Thymus (tissue), 11 donors: ENCODE data around the gene HIVEP3. TPM values are rescaled to one million over a fixed set of nuclear protein-coding genes. Genes with fewer than 3 reads are reported as not detected.
"Not testable (repeated sequence)": the region's sequence is repeated elsewhere in the genome, so short reads cannot be mapped to it uniquely, and the experiment has no call there.

ENCODE experiments used
- DNase-seq, 9 donors: peaks; one replicate each; pipeline ENCODE4 v3.0.0-alpha.2; 2013; ENCODE audit warnings: low spot score in 9 of 9, low read depth in 6 of 9, missing footprints in 1 of 9
- H3K27ac ChIP-seq, 2 donors: one replicate each; pipeline ENCODE4 v1.5.1; 2013; ENCODE audit warnings: control low read depth in 1 of 2, low read depth in 1 of 2, low read length in 1 of 2, mild to moderate bottlenecking in 1 of 2, moderate library complexity in 1 of 2
- H3K27me3 ChIP-seq, 2 donors: one replicate each; pipeline ENCODE4 v1.5.1; 2013; ENCODE audit warnings: low read length in 1 of 2; ENCODE audit not compliant: control insufficient read depth in 2 of 2, insufficient read depth in 1 of 2
- H3K36me3 ChIP-seq, 2 donors: one replicate each; pipeline ENCODE4 v1.5.1; 2013; ENCODE audit warnings: low read length in 1 of 2, mild to moderate bottlenecking in 1 of 2, moderate library complexity in 1 of 2; ENCODE audit not compliant: control insufficient read depth in 2 of 2, insufficient read depth in 2 of 2
- H3K4me1 ChIP-seq, 2 donors: one replicate each; pipeline ENCODE4 v1.5.1; 2013; ENCODE audit warnings: low read length in 2 of 2; ENCODE audit not compliant: control insufficient read depth in 2 of 2, insufficient read depth in 2 of 2
- H3K4me3 ChIP-seq, 2 donors: one replicate each; pipeline ENCODE4 v1.5.1; 2013; ENCODE audit warnings: low read length in 2 of 2, control low read depth in 1 of 2, mild to moderate bottlenecking in 1 of 2
- H3K9me3 ChIP-seq, 2 donors: one replicate each; pipeline ENCODE4 v1.5.1; 2013; ENCODE audit warnings: low read length in 1 of 2, mild to moderate bottlenecking in 1 of 2; ENCODE audit not compliant: control insufficient read depth in 2 of 2, insufficient read depth in 1 of 2
- WGBS: extraction: QIAGEN DNeasy Blood & Tissue Kit; methylation state at CpG from one replicate; pipeline ENCODE4 v1.1.7; 2013; 5-methylcytosine and 5-hydroxymethylcytosine counted together
- polyA plus RNA-seq: library from polyadenylated mRNA; stranded (reverse); fragments of 200-250 nt; gene quantifications from one replicate; pipeline ENCODE4 v1.2.3, GENCODE V29; 2013
- total RNA-seq: library from RNA; stranded (reverse); fragments of 120-200 nt; gene quantifications from one replicate; pipeline ENCODE4 v1.2.4, GENCODE V29; 2013
- donor health status: healthy.

The HIVEP3 gene
- total and polyA plus RNA-seq, 2 donors = 6.7 to 12.1 TPM

- H3K27me3 ChIP-seq = no peaks in the 10 kb centered on the region
- WGBS = 98% methylated on average over 1 of the region's 1 CpG
- H3K4me3 ChIP-seq = no peak overlapping the region
- no peak overlapping the region for H3K27ac ChIP-seq
- no peaks in the 10 kb centered on the region for H3K36me3 ChIP-seq
- no peaks in the 10 kb centered on the region for H3K4me1 ChIP-seq
- no peak for DNase-seq
- no peaks in the 10 kb centered on the region for H3K9me3 ChIP-seq
These were observed 14.4 kb upstream of the HIVEP3 start for GRCh38 chr1:41933106-41933505.

- Histone ChIP-seq H3K27ac (no peak overlapping the region), H3K4me1 (no peaks in the 10 kb centered on the region), H3K9me3 (no peaks in the 10 kb centered on the region), H3K4me3 (no peak overlapping the region), H3K36me3 (no peaks in the 10 kb centered on the region), H3K27me3 (no peaks in the 10 kb centered on the region)
- no peak for DNase-seq
- 95% methylated on average over 3 of the region's 3 CpGs for WGBS
These were observed 12.9 kb upstream of the HIVEP3 start for GRCh38 chr1:41931578-41931977.

DNA sequence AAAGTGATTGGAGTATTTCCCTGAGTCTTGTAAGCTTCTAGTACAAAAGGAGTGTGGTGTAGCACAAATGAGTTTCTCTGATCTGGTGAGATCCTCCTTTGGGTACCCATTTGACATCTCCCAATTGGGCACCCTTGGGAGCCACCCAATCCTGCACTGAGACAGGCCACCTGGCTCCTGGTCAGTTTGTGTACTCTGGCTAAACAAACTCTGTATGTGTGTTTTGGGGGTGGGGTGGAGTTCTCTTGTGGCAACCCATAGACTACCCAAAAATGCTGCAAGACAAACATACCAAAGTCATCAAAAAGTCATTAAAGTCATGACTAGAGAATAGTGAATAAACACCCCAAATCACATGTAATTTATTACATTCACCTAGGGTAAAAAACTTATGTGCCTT lies 8.4 kb upstream of the HIVEP3 start:
- DNase-seq = no peak
- H3K27me3 ChIP-seq = no peaks in the 10 kb centered on the region
- no peaks in the 10 kb centered on the region for H3K36me3 ChIP-seq
- H3K27ac ChIP-seq = no peak overlapping the region
- H3K9me3 ChIP-seq = peaks cover 0 to 1% of the 10 kb centered on the region in 2 donors
- no peaks in the 10 kb centered on the region for H3K4me1 ChIP-seq
- no peak overlapping the region for H3K4me3 ChIP-seq

GRCh38 chr1:41925712-41926111 lies 7.0 kb upstream of the HIVEP3 start:
- no peak for DNase-seq
- Histone ChIP-seq H3K9me3 (peaks cover 0 to 1% of the 10 kb centered on the region in 2 donors), H3K27ac (no peak overlapping the region), H3K27me3 (no peaks in the 10 kb centered on the region), H3K4me1 (no peaks in the 10 kb centered on the region), H3K4me3 (no peak overlapping the region), H3K36me3 (no peaks in the 10 kb centered on the region)
- 96% methylated on average over 1 of the region's 1 CpG for WGBS

- WGBS = 98% methylated on average over 2 of the region's 2 CpGs
- H3K27ac ChIP-seq = no peak overlapping the region
- peaks cover under 1 to 4% of the 10 kb centered on the region in 2 donors for H3K4me1 ChIP-seq
- peaks cover 0 to 1% of the 10 kb centered on the region in 2 donors for H3K9me3 ChIP-seq
- no peak overlapping the region for H3K4me3 ChIP-seq
- H3K27me3 ChIP-seq = no peaks in the 10 kb centered on the region
- DNase-seq = no peak
- H3K36me3 ChIP-seq = no peaks in the 10 kb centered on the region
These were observed 6.2 kb upstream of the HIVEP3 start for GRCh38 chr1:41924911-41925310.

GRCh38 chr1:41921271-41921670 lies 2.5 kb upstream of the HIVEP3 start:
- DNase-seq, H3K27ac ChIP-seq, H3K9me3 ChIP-seq, H3K27me3 ChIP-seq, H3K4me3 ChIP-seq, H3K36me3 ChIP-seq: not testable (repeated sequence)
- H3K4me1 ChIP-seq = peaks cover 27 to 37% of the 10 kb centered on the region in 2 donors
- WGBS = 98% methylated on average over 2 of the region's 2 CpGs

GRCh38 chr1:41920658-41921057 lies 1.9 kb upstream of the HIVEP3 start:
- H3K4me1 ChIP-seq = peaks cover 32 to 43% of the 10 kb centered on the region in 2 donors
- no peaks in the 10 kb centered on the region for H3K27me3 ChIP-seq
- peak overlapping the region in 1 of 2 donors; percentile 89 for H3K27ac ChIP-seq

DNA sequence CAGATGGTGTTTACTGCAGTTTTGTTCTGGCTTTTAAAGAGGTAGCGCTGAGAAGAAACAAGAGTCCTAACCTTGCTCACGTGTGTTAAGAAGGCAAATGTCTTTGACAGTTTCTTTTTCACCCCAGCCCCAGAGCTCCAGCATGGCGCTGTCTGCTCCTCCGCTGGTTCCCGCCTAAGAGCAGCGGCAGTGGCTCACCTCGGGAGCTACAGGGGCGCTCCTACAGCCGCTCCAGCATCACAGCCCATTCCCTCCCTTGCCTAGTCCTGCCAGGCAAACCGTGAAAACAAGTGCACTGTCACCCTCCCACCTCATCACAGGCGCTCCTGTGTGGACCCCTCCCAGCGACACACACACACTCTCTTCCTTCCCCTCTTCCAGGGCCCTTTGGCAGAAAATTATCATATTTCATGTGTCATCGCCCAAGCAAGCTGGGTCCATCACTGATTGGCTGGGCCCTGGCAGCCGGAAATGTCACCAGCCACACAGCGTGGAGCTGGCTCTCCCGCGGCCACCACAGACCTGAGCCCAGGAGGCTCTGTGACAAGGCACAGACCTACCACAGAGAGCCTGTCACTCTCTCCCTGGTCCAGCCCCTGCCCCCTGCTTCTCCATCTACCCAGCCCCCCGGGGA lies 1.2 kb upstream of the HIVEP3 start:
- H3K27ac ChIP-seq = peak overlapping the region; percentile 71 to 89
- H3K4me3 ChIP-seq = peak overlapping the region; percentile 56
- H3K4me1 ChIP-seq = peaks cover 36 to 47% of the 10 kb centered on the region in 2 donors

More at GRCh38 chr1:41920658-41921057, 1.9 kb upstream of the HIVEP3 start:
- H3K4me3 ChIP-seq = no peak overlapping the region
- WGBS = 93% methylated on average over 2 of the region's 2 CpGs
- H3K9me3 ChIP-seq = peaks cover 0 to 1% of the 10 kb centered on the region in 2 donors
- no peak for DNase-seq
- no peaks in the 10 kb centered on the region for H3K36me3 ChIP-seq

DNA sequence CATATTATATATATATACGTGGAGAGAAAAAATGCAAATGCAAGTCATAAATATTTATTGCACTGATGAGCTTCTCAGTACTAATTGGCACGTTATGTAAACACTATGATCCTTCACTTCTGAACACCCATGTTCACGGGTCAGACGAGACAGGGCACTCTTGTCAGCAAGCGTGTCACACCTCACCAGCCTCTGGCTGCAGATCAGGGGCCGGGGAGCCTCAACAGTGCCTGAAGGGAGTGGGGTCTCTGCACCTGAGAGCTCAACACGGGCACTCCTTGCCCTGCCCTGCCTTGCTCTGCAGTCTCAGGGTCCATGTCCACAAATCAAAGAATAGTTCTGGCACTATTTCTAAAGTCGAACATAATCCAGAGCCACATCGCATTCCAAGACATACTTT lies 409 bp upstream of the HIVEP3 start:
- peak overlapping the region; percentile 56 for H3K4me3 ChIP-seq
- WGBS = 36% methylated on average over 9 of the region's 9 CpGs

More for the DNA sequence above, 1.2 kb upstream of the HIVEP3 start:
- DNase-seq = peak in 7 of 9 donors; percentile 53 to 90 (median 76)
- 8% methylated on average over 18 of the region's 18 CpGs for WGBS
- Histone ChIP-seq H3K27me3 (no peaks in the 10 kb centered on the region), H3K9me3 (peaks cover 0 to 1% of the 10 kb centered on the region in 2 donors), H3K36me3 (no peaks in the 10 kb centered on the region)

More for the DNA sequence above, 409 bp upstream of the HIVEP3 start:
- Histone ChIP-seq H3K27ac (peak overlapping the region in 1 of 2 donors; percentile 89), H3K36me3 (no peaks in the 10 kb centered on the region), H3K4me1 (peaks cover 41 to 54% of the 10 kb centered on the region in 2 donors), H3K27me3 (no peaks in the 10 kb centered on the region), H3K9me3 (peaks cover 0 to 1% of the 10 kb centered on the region in 2 donors)
- no peak for DNase-seq
